Kidney epithelial cell (primary cell): ENCODE measurements around the gene NRAS. TPM values are rescaled to one million over a fixed set of nuclear protein-coding genes. Genes with fewer than 3 reads are reported as not detected.
A peak's percentile ranks its signal among the peaks of the same experiment; 100 is the strongest.

Source experiments
- DNase-seq: peaks from one replicate; pipeline ENCODE4 v3.0.0-alpha.2; 2010; ENCODE audit warnings: low read depth
- H3K27me3 ChIP-seq: 2 replicates; pipeline ENCODE4 v1.6.0; 2011; ENCODE audit warnings: low read length; ENCODE audit not compliant: control insufficient read depth, insufficient read depth
- H3K36me3 ChIP-seq: 2 replicates; pipeline ENCODE4 v1.5.1; 2011; ENCODE audit warnings: low read length; ENCODE audit not compliant: control insufficient read depth, insufficient read depth
- H3K4me3 ChIP-seq: 2 replicates; pipeline ENCODE4 v1.5.1; 2011; ENCODE audit warnings: low read depth, mild to moderate bottlenecking, control low read depth, low read length
- CTCF ChIP-seq: IDR thresholded peaks from 2 replicates; pipeline ENCODE4 v1.5.1; 2011; ENCODE audit warnings: mild to moderate bottlenecking, moderate library complexity, low read length, control low read depth, inconsistent platforms; ENCODE audit not compliant: insufficient read depth, poor library complexity, severe bottlenecking
- total RNA-seq: library from RNA; depleted of rRNA; stranded (reverse); fragments of >200 nt; gene quantifications from 2 replicates; pipeline ENCODE4 v1.2.3, GENCODE V29; 2015

The NRAS gene
- total RNA-seq, 1 donor from 2014 or later: 85.1 TPM

GRCh38 chr1:114677691-114678090, 38.9 kb downstream of the NRAS start:
- no peak for TF ChIP-seq CTCF
- no peaks in the 10 kb centered on the region for H3K36me3 ChIP-seq
- no peak overlapping the region for H3K4me3 ChIP-seq
- peaks cover 2% of the 10 kb centered on the region for H3K27me3 ChIP-seq
- no peak for DNase-seq

- H3K27me3 ChIP-seq: peaks cover 2% of the 10 kb centered on the region
- no peak for DNase-seq
- no peak overlapping the region for H3K4me3 ChIP-seq
- no peak for TF ChIP-seq CTCF
- no peaks in the 10 kb centered on the region for H3K36me3 ChIP-seq
Observed at GRCh38 chr1:114676115-114676514, 40.5 kb downstream of the NRAS start.

GRCh38 chr1:114671939-114672275, 44.7 kb downstream of the NRAS start:
- no peak overlapping the region for H3K4me3 ChIP-seq
- no peak for TF ChIP-seq CTCF
- H3K27me3 ChIP-seq: peaks cover 2% of the 10 kb centered on the region
- no peaks in the 10 kb centered on the region for H3K36me3 ChIP-seq
- no peak for DNase-seq

- no peak for TF ChIP-seq CTCF
- Histone ChIP-seq H3K27me3 (peaks cover 2% of the 10 kb centered on the region), H3K36me3 (no peaks in the 10 kb centered on the region), H3K4me3 (no peak overlapping the region)
- no peak for DNase-seq
Observed at GRCh38 chr1:114671011-114671938, 45.3 kb downstream of the NRAS start.

GRCh38 chr1:114670083-114671010, 46.2 kb downstream of the NRAS start:
- no peaks in the 10 kb centered on the region for H3K36me3 ChIP-seq
- no peak for TF ChIP-seq CTCF
- DNase-seq: peak; percentile 54
- peaks cover under 1% of the 10 kb centered on the region for H3K27me3 ChIP-seq
- peak overlapping the region; percentile 89 for H3K4me3 ChIP-seq
